Panc1 (cell line): ENCODE measurements around the gene MMP14. TPM values are rescaled to one million over a fixed set of nuclear protein-coding genes. Genes with fewer than 3 reads are reported as not detected.
A peak's percentile ranks its signal among the peaks of the same experiment; 100 is the strongest.

ENCODE experiments used
- ATAC-seq: fragments of 200-7000 bp; cut with Tn5 transposase; 2 replicates; pipeline ENCODE4 v1.9.1; 2020; ENCODE audit warnings: mild to moderate bottlenecking, moderate library complexity
- BruUV-seq: library from RNA; stranded (reverse); fragments of 400-500 nt; replicated peaks from 2 replicates; lab custom pipeline; 2021; lab: Mats Ljungman, UMichigan
- CTCF ChIA-PET: fragments of 300-600 bp; sonication (Branson Sonifier 250); formaldehyde crosslinking; loops from one replicate; lab custom pipeline; 2022; ENCODE audit warnings: antibody characterized with exemption; lab: Charles Lee
- POLR2A ChIA-PET: fragments of 300-600 bp; sonication (Branson Sonifier 250); formaldehyde crosslinking; loops from one replicate; lab custom pipeline; 2022; ENCODE audit warnings: antibody characterized with exemption; lab: Charles Lee
- DNase-seq: peaks from one replicate; pipeline ENCODE4 v3.0.0-alpha.2; 2010; ENCODE audit warnings: low read depth, low spot score
- H3K27ac ChIP-seq: 2 replicates; pipeline ENCODE4 v1.5.1; 2011; ENCODE audit warnings: mild to moderate bottlenecking, low read length, inconsistent platforms
- H3K27me3 ChIP-seq: fragments of 200-500 bp; sonication (Bioruptor generic); 2 replicates; pipeline ENCODE4 v1.6.0; 2014; ENCODE audit warnings: low read length, inconsistent platforms; ENCODE audit not compliant: control insufficient read depth, insufficient read depth
- H3K36me3 ChIP-seq: fragments of 200-500 bp; sonication (Bioruptor generic); 2 replicates; pipeline ENCODE4 v1.5.1; 2014; ENCODE audit warnings: inconsistent platforms, mild to moderate bottlenecking, low read length, moderate library complexity; ENCODE audit not compliant: control insufficient read depth, insufficient read depth
- H3K4me1 ChIP-seq: 2 replicates; pipeline ENCODE4 v1.5.1; 2011; ENCODE audit warnings: inconsistent platforms, mild to moderate bottlenecking, low read length, moderate library complexity; ENCODE audit not compliant: control insufficient read depth, insufficient read depth
- H3K4me3 ChIP-seq, 2 experiments: 2 replicates each; pipeline ENCODE4 v1.5.1; 2011 to 2012; ENCODE audit warnings: low read depth in 2 of 2, low read length in 2 of 2, mild to moderate bottlenecking in 2 of 2, inconsistent platforms in 1 of 2, moderate library complexity in 1 of 2
- H3K9me3 ChIP-seq: fragments of 200-500 bp; sonication (Bioruptor generic); 2 replicates; pipeline ENCODE4 v1.5.1; 2014; ENCODE audit warnings: low read depth, mild to moderate bottlenecking, inconsistent platforms, low read length, moderate library complexity; ENCODE audit not compliant: control insufficient read depth, insufficient read depth
- POLR2AphosphoS5 ChIP-seq: IDR thresholded peaks from 2 replicates; pipeline ENCODE4 v1.6.1; 2012; ENCODE audit warnings: mild to moderate bottlenecking, low read depth, low read length, moderate library complexity
- SIN3A ChIP-seq: IDR thresholded peaks from 2 replicates; pipeline ENCODE4 v1.6.1; 2012; ENCODE audit warnings: low read depth, mild to moderate bottlenecking, low read length, moderate library complexity, borderline replicate concordance; ENCODE audit not compliant: insufficient read depth
- TCF7L2 ChIP-seq: IDR thresholded peaks from 2 replicates; pipeline ENCODE4 v1.6.1; 2011; ENCODE audit warnings: mild to moderate bottlenecking, low read depth, low read length, inconsistent platforms
- in situ Hi-C: cut with HindIII; loops from 2 replicates; pipeline ENCODE4 v1.10.0; 2016; ENCODE audit warnings: low sequenced_read_pairs, low pct_unique_long_range_greater_than_20kb
- intact Hi-C: fragments of 100-400 bp; cut with micrococcal nuclease; formaldehyde crosslinking; loops from one replicate; pipeline ENCODE4 v1.10.0; 2022; ENCODE audit not compliant: unreplicated experiment
- total RNA-seq: library from RNA; stranded (reverse); gene quantifications from one replicate; pipeline ENCODE4 v1.2.1, GENCODE V29; 2021; ENCODE audit not compliant: unreplicated experiment
- TF ChIP-seq, protein P1 (sequence below), 2 experiments: IDR thresholded peaks; 2 replicates each; pipeline ENCODE4 v1.6.1; 2011 to 2012; ENCODE audit warnings: low read depth in 2 of 2, control low read depth in 1 of 2, low read length in 1 of 2, mild to moderate bottlenecking in 1 of 2, moderate library complexity in 1 of 2; ENCODE audit not compliant: insufficient read depth in 1 of 2
- TF ChIP-seq, protein P2 (sequence below): fragments of 450-650 bp; IDR thresholded peaks from 2 replicates; pipeline ENCODE4 v1.5.1; 2017; ENCODE audit warnings: mild to moderate bottlenecking

Gene MMP14
- total RNA-seq, 1 experiment from 2014 or later, result 32.9 TPM

DNA sequence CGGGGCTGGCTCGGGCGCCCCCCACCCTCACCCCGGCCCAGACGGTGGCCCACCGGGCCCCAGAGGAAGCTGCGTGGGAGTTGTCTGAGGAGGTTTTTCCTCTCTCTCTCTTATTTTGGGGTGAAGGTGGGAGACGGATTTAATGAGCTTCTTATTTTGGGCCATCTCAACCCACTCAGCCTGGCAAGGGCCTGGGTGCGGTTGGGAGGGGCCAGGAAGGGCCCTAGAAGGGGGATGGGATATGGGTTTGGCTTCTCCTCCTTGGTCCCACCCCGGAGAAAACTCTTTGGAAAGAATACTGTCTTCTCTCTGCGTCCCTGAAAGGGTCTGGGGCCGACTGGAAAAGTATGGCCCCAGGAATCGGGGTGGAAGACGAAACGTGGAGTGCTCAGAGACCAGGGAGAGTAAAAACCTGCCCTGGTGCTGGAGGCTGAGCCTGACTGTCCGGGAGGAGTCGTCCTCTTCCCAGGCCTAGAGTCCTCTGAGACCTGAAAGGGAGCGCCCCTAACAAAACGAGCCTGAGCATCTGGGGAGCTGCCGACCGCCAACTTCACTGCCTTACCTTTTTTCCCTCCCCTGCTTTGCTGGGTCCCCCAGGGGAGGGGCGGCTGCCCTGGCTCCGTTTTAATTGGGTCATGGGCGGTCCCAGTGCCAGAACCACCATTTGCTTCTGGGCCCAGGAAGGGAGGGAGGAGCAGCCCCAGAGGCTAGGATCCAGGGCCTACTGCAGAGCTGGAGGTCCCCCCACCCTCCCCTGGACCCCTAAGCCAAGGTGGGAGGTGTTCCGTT lies 1.6 kb downstream of the MMP14 start:
- H3K27ac ChIP-seq, result peak overlapping the region; percentile 68
- intact Hi-C loops (no loop called here), in situ Hi-C loops (no loop called here)
- H3K27me3 ChIP-seq, result no peaks in the 10 kb centered on the region
- H3K9me3 ChIP-seq, result no peaks in the 10 kb centered on the region
- H3K36me3 ChIP-seq, result peaks cover 2% of the 10 kb centered on the region; the same call in 1 of the 2 replicates
- BruUV-seq, result no TSS peak
- no peaks in the 10 kb centered on the region; the same call in none of the 2 replicates for H3K4me1 ChIP-seq
- peak; percentile 40; the same call in 1 of the 2 replicates for ATAC-seq
- peak overlapping the region; percentile 62 to 76 for H3K4me3 ChIP-seq
- ChIA-PET POLR2A (interaction anchor here (0.6 to 1.4 kb wide), 3 partner anchors 14 to 468 kb away, joined by 3 to 6 read pairs (median 3); no protein-coding TSS in a partner anchor), CTCF (interaction anchor here (0.6 to 1.0 kb wide), 3 partner anchors 14 to 18 kb away, joined by 3 to 9 read pairs (median 3); no protein-coding TSS in a partner anchor)
- no peak for DNase-seq
- TF ChIP-seq, protein P1, sequence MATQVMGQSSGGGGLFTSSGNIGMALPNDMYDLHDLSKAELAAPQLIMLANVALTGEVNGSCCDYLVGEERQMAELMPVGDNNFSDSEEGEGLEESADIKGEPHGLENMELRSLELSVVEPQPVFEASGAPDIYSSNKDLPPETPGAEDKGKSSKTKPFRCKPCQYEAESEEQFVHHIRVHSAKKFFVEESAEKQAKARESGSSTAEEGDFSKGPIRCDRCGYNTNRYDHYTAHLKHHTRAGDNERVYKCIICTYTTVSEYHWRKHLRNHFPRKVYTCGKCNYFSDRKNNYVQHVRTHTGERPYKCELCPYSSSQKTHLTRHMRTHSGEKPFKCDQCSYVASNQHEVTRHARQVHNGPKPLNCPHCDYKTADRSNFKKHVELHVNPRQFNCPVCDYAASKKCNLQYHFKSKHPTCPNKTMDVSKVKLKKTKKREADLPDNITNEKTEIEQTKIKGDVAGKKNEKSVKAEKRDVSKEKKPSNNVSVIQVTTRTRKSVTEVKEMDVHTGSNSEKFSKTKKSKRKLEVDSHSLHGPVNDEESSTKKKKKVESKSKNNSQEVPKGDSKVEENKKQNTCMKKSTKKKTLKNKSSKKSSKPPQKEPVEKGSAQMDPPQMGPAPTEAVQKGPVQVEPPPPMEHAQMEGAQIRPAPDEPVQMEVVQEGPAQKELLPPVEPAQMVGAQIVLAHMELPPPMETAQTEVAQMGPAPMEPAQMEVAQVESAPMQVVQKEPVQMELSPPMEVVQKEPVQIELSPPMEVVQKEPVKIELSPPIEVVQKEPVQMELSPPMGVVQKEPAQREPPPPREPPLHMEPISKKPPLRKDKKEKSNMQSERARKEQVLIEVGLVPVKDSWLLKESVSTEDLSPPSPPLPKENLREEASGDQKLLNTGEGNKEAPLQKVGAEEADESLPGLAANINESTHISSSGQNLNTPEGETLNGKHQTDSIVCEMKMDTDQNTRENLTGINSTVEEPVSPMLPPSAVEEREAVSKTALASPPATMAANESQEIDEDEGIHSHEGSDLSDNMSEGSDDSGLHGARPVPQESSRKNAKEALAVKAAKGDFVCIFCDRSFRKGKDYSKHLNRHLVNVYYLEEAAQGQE (IDR thresholded peaks at IDR 0.05; ENCODE audit: insufficient read depth in 1 of 2, low read depth in 2 of 2, low read length in 1 of 2), result no peak
- TF ChIP-seq POLR2AphosphoS5 (no peak), TCF7L2 (no peak), SIN3A (no peak)
- TF ChIP-seq, protein P2, sequence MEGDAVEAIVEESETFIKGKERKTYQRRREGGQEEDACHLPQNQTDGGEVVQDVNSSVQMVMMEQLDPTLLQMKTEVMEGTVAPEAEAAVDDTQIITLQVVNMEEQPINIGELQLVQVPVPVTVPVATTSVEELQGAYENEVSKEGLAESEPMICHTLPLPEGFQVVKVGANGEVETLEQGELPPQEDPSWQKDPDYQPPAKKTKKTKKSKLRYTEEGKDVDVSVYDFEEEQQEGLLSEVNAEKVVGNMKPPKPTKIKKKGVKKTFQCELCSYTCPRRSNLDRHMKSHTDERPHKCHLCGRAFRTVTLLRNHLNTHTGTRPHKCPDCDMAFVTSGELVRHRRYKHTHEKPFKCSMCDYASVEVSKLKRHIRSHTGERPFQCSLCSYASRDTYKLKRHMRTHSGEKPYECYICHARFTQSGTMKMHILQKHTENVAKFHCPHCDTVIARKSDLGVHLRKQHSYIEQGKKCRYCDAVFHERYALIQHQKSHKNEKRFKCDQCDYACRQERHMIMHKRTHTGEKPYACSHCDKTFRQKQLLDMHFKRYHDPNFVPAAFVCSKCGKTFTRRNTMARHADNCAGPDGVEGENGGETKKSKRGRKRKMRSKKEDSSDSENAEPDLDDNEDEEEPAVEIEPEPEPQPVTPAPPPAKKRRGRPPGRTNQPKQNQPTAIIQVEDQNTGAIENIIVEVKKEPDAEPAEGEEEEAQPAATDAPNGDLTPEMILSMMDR, result no peak

DNA sequence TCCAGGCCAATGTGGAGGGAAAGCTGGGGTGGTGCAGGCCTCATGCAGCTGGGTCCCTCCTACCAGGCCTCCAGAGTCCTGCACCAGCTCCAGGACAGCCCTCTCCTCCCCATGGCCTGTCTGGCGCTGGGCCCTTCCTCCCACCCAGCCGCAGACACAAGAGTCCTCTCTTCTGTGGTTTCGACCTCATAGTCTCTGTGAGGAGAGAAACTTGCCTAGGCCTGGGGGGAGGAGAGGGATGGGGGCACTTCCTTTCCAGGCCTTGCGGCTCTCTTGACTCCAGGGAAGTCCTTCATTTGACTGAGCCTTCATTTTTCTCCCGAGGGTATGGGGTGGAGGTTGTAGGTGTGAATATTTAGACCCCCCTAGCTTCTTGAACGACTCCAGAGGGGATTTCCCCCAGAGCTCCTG lies 2.3 kb downstream of the MMP14 start:
- no peak overlapping the region; the same call in 1 of the 2 replicates for H3K27ac ChIP-seq
- peaks cover 2% of the 10 kb centered on the region; the same call in 1 of the 2 replicates for H3K36me3 ChIP-seq
- BruUV-seq, result no TSS peak
- no peaks in the 10 kb centered on the region; the same call in none of the 2 replicates for H3K4me1 ChIP-seq
- H3K9me3 ChIP-seq, result no peaks in the 10 kb centered on the region
- ATAC-seq, result no peak
- no peaks in the 10 kb centered on the region for H3K27me3 ChIP-seq
- H3K4me3 ChIP-seq, result peak overlapping the region in 1 of 2 experiments; percentile 62; a peak in 2 of 4 replicates
- in situ Hi-C loops, result no loop called here
- no peak for TF ChIP-seq TCF7L2
- TF ChIP-seq, protein P1 (IDR thresholded peaks at IDR 0.05; ENCODE audit: insufficient read depth in 1 of 2, low read depth in 2 of 2, low read length in 1 of 2), result no peak
- TF ChIP-seq SIN3A, result no peak
- TF ChIP-seq, protein P2, result no peak
- TF ChIP-seq POLR2AphosphoS5, result no peak
- CTCF ChIA-PET, result interaction anchor here (1.0 kb wide), 1 partner anchor 14 kb away, joined by 3 read pairs; no protein-coding TSS in a partner anchor
- POLR2A ChIA-PET, result interaction anchor here (0.7 kb wide), 1 partner anchor 250 kb away, joined by 3 read pairs; no protein-coding TSS in a partner anchor
- intact Hi-C loops, result no loop called here
- DNase-seq, result no peak
